H1 (cell line): ENCODE data around the gene POLR1G. TPM values are rescaled to one million over a fixed set of nuclear protein-coding genes. Genes with fewer than 3 reads are reported as not detected.

Experiments used
- CTCF ChIA-PET: fragments of 300-600 bp; sonication (Branson Sonifier 250); formaldehyde crosslinking; loops from one replicate; lab custom pipeline; 2021; ENCODE audit not compliant: partially characterized antibody; lab: Charles Lee
- POLR2A ChIA-PET: fragments of 300-600 bp; sonication (Branson Sonifier 250); formaldehyde crosslinking; loops from one replicate; lab custom pipeline; 2021; ENCODE audit warnings: inconsistent platforms; ENCODE audit not compliant: partially characterized antibody; lab: Charles Lee
- DNase-seq, 2 experiments: peaks; one replicate each; pipeline versions ENCODE4 v3.0.0 to v3.0.0-alpha.2; 2010 to 2022; ENCODE audit warnings: low spot score in 2 of 2, low read depth in 1 of 2, mixed read lengths in 1 of 2
- FAIRE-seq: peaks from 2 replicates; lab custom pipeline; 2011; peaks lifted over from hg19 to GRCh38; lab: Jason Lieb, UNC
- H2AFZ ChIP-seq: 2 replicates; pipeline ENCODE4 v1.8.1; 2012; ENCODE audit warnings: low read length, inconsistent platforms
- H2AK5ac ChIP-seq: 2 replicates; pipeline ENCODE4 v1.6.1; 2013; ENCODE audit warnings: low read depth, low read length
- H2BK120ac ChIP-seq: replicated peaks from 2 replicates; pipeline ENCODE3; 2013; ENCODE audit warnings: low read depth, low read length, inconsistent platforms
- H2BK12ac ChIP-seq: 2 replicates; pipeline ENCODE4 v1.6.1; 2013; ENCODE audit warnings: low read depth, low read length
- H2BK15ac ChIP-seq: 2 replicates; pipeline ENCODE4 v1.6.1; 2013; ENCODE audit warnings: low read length
- H2BK20ac ChIP-seq: 2 replicates; pipeline ENCODE4 v1.6.1; 2013; ENCODE audit warnings: low read length
- H2BK5ac ChIP-seq: 2 replicates; pipeline ENCODE4 v1.6.1; 2013; ENCODE audit warnings: low read depth, low read length
- H3K14ac ChIP-seq: 2 replicates; pipeline ENCODE4 v1.6.1; 2013; ENCODE audit warnings: inconsistent platforms; ENCODE audit not compliant: insufficient read length
- H3K18ac ChIP-seq: 2 replicates; pipeline ENCODE4 v1.6.1; 2013; ENCODE audit warnings: low read length; ENCODE audit errors: extremely low read depth
- H3K23ac ChIP-seq: 2 replicates; pipeline ENCODE4 v1.6.1; 2013; ENCODE audit warnings: inconsistent platforms; ENCODE audit not compliant: insufficient read length
- H3K23me2 ChIP-seq: 2 replicates; pipeline ENCODE4 v1.6.1; 2013; ENCODE audit warnings: low read depth, low read length
- H3K27ac ChIP-seq: 2 replicates; pipeline ENCODE4 v1.6.1; 2011; ENCODE audit warnings: low read depth, low read length, inconsistent platforms
- H3K27me3 ChIP-seq, 4 experiments: replicated peaks in 1 of 4; 1 replicate in 1 of 4; 2 replicates in 3 of 4; pipeline versions ENCODE4 v1.6.1 to v1.8.1; 2011 to 2013; ENCODE audit warnings: low read length in 3 of 4, mild to moderate bottlenecking in 3 of 4, inconsistent platforms in 2 of 4, mixed read lengths in 2 of 4, moderate library complexity in 1 of 4; ENCODE audit not compliant: control insufficient read depth in 3 of 4, insufficient read depth in 3 of 4; ENCODE audit errors: extremely low read depth in 1 of 4
- H3K36me3 ChIP-seq, 4 experiments: 2 replicates each; pipeline versions ENCODE4 v1.6.1 to v1.8.1; 2011 to 2013; ENCODE audit warnings: mild to moderate bottlenecking in 4 of 4, low read length in 3 of 4, moderate library complexity in 2 of 4, control low read depth in 1 of 4, inconsistent platforms in 1 of 4; ENCODE audit not compliant: insufficient read depth in 4 of 4, control insufficient read depth in 2 of 4
- H3K4ac ChIP-seq: replicated peaks from 2 replicates; pipeline ENCODE3; 2013; ENCODE audit warnings: low read length, low read depth, mixed read lengths, inconsistent platforms; ENCODE audit not compliant: insufficient read length
- H3K4me1 ChIP-seq, 4 experiments: replicated peaks in 1 of 4; 1 replicate in 1 of 4; 2 replicates in 3 of 4; pipeline versions ENCODE4 v1.6.1 to v1.8.1; 2011 to 2013; ENCODE audit warnings: low read length in 3 of 4, inconsistent platforms in 2 of 4, mixed read lengths in 1 of 4; ENCODE audit not compliant: insufficient read depth in 4 of 4, control insufficient read depth in 3 of 4
- H3K4me2 ChIP-seq, 2 experiments: 2 replicates each; pipeline versions ENCODE4 v1.6.1 to v1.8.1; 2011 to 2013; ENCODE audit warnings: low read depth in 2 of 2, low read length in 2 of 2, control low read depth in 1 of 2, inconsistent platforms in 1 of 2, mild to moderate bottlenecking in 1 of 2; ENCODE audit not compliant: insufficient read depth in 1 of 2
- H3K4me3 ChIP-seq, 4 experiments: fragments of 200-600, 300-600 bp in 1 of 4; sonication (generic), shearing (Covaris generic), sonication (Bioruptor Twin) in 1 of 4; 2 replicates each; pipeline versions ENCODE4 v1.5.1 to v1.8.1; 2011 to 2016; ENCODE audit warnings: low read length in 4 of 4, low read depth in 3 of 4, control low read depth in 2 of 4, inconsistent platforms in 2 of 4, mild to moderate bottlenecking in 2 of 4, mixed read lengths in 1 of 4, moderate library complexity in 1 of 4; ENCODE audit not compliant: insufficient read depth in 2 of 4; ENCODE audit errors: extremely low read depth in 1 of 4
- H3K56ac ChIP-seq: replicated peaks from 2 replicates; pipeline ENCODE3; 2013; ENCODE audit warnings: low read depth, mild to moderate bottlenecking, mixed read lengths, low read length, inconsistent platforms; ENCODE audit not compliant: insufficient read length
- H3K79me1 ChIP-seq: 2 replicates; pipeline ENCODE4 v1.6.1; 2013; ENCODE audit warnings: low read depth, low read length, control low read depth
- H3K79me2 ChIP-seq, 2 experiments: 2 replicates each; pipeline versions ENCODE4 v1.6.1 to v1.8.1; 2012 to 2013; ENCODE audit warnings: low read length in 2 of 2, mild to moderate bottlenecking in 2 of 2, inconsistent platforms in 1 of 2; ENCODE audit not compliant: insufficient read depth in 2 of 2, control insufficient read depth in 1 of 2
- H3K9ac ChIP-seq, 4 experiments: replicated peaks in 1 of 4; 1 replicate in 1 of 4; 2 replicates in 3 of 4; pipeline versions ENCODE4 v1.6.1 to v1.8.1; 2011 to 2013; ENCODE audit warnings: low read depth in 3 of 4, low read length in 3 of 4, control low read depth in 2 of 4, mild to moderate bottlenecking in 2 of 4, moderate library complexity in 2 of 4, inconsistent platforms in 1 of 4; ENCODE audit errors: extremely low read depth in 1 of 4
- H3K9me3 ChIP-seq, 2 experiments: 2 replicates each; pipeline versions ENCODE4 v1.6.1 to v1.8.1; 2012 to 2013; ENCODE audit warnings: mild to moderate bottlenecking in 2 of 2, moderate library complexity in 2 of 2, control low read depth in 1 of 2, inconsistent platforms in 1 of 2, low read depth in 1 of 2, low read length in 1 of 2, mixed read lengths in 1 of 2; ENCODE audit not compliant: insufficient read depth in 2 of 2
- H4K20me1 ChIP-seq, 2 experiments: replicated peaks in 1 of 2; 2 replicates each; pipeline versions ENCODE3 to v1.8.1; 2011 to 2013; ENCODE audit warnings: inconsistent platforms in 2 of 2, low read length in 2 of 2, mild to moderate bottlenecking in 1 of 2; ENCODE audit not compliant: insufficient read depth in 2 of 2, control insufficient read depth in 1 of 2
- H4K5ac ChIP-seq: 2 replicates; pipeline ENCODE4 v1.6.1; 2013; ENCODE audit warnings: low read length, low read depth, mixed read lengths, inconsistent platforms; ENCODE audit not compliant: insufficient read length
- H4K8ac ChIP-seq: 2 replicates; pipeline ENCODE4 v1.8.0; 2013; ENCODE audit warnings: mild to moderate bottlenecking, moderate library complexity, low read length, inconsistent platforms; ENCODE audit not compliant: insufficient read depth; ENCODE audit errors: extremely low read depth
- H4K91ac ChIP-seq: replicated peaks from 2 replicates; pipeline ENCODE3; 2013; ENCODE audit warnings: low read length, mixed read lengths, inconsistent platforms; ENCODE audit not compliant: insufficient read length
- ATF3 ChIP-seq: IDR thresholded peaks from 2 replicates; pipeline ENCODE4 v1.6.1; 2011; ENCODE audit warnings: low read depth, mild to moderate bottlenecking, low read length; ENCODE audit not compliant: insufficient read depth
- BACH1 ChIP-seq: IDR thresholded peaks from 2 replicates; pipeline ENCODE4 v1.6.1; 2012; ENCODE audit warnings: low read length, improper control_type of control experiment
- CREB1 ChIP-seq: IDR thresholded peaks from 2 replicates; pipeline ENCODE4 v1.6.1; 2012; ENCODE audit warnings: inconsistent platforms
- EGR1 ChIP-seq: IDR thresholded peaks from 2 replicates; pipeline ENCODE4 v1.6.1; 2011; ENCODE audit warnings: low read depth, low read length, borderline replicate concordance
- JUND ChIP-seq: IDR thresholded peaks from 2 replicates; pipeline ENCODE4 v1.6.1; 2011; ENCODE audit warnings: mild to moderate bottlenecking, improper control_type of control experiment, low read length
- SP1 ChIP-seq: IDR thresholded peaks from 2 replicates; pipeline ENCODE4 v1.6.1; 2011; ENCODE audit warnings: low read depth, low read length
- WGBS, 2 experiments: shearing (Covaris generic) in 1 of 2; methylation state at CpG; one replicate each; pipeline versions ENCODE4 v1.1.6 to v1.1.7; 2013 to 2015; ENCODE audit warnings: low lambda C conversion rate in 2 of 2, mixed read lengths in 2 of 2, inconsistent platforms in 1 of 2, low coverage in 1 of 2, missing lambda C conversion rate in 1 of 2; ENCODE audit not compliant: insufficient replicate concordance in 2 of 2, insufficient coverage in 1 of 2, insufficient read length in 1 of 2; ENCODE audit errors: extremely low coverage in 1 of 2, missing lambda C conversion rate in 1 of 2; 5-methylcytosine and 5-hydroxymethylcytosine counted together
- polyA plus RNA-seq, 7 experiments: library from polyadenylated mRNA; depleted of rRNA in 3 of 7; stranded (reverse) in 5 of 7; unstranded in 2 of 7; fragments of >200 nt in 5 of 7; fragments of 200-250 nt in 2 of 7; gene quantifications; 1 replicate in 5 of 7; 2 replicates in 1 of 7; 4 replicates in 1 of 7; pipeline versions ENCODE4 v1.2.1 to v1.2.3, GENCODE V29; 2011 to 2013; ENCODE audit warnings: missing spikeins in 2 of 7, mixed read lengths in 2 of 7
- total RNA-seq: library from RNA; stranded (reverse); fragmentation: NEBNext Ultra II Directional; extraction: Animal tissue kit (Norgen Biotek cat#: 25700); gene quantifications from 2 replicates; pipeline ENCODE4 v1.2.1, GENCODE V29; 2021

Gene POLR1G
- total and polyA plus RNA-seq, 2 of the 8 experiments (the other 6 are each of a cell fraction or from before 2014, with no cell fraction given), result 16.8 to 34.8 TPM

GRCh38 chr19:45424191-45425058 is 18.0 kb downstream of the POLR1G start:
- Histone ChIP-seq H3K4ac (peak overlapping the region; percentile 95), H3K27me3 (no peaks in the 10 kb centered on the region), H3K4me3 (peak overlapping the region; percentile 52 to 67 (median 64)), H3K14ac (no peak overlapping the region), H2BK5ac (peak overlapping the region; percentile 92), H3K27ac (peak overlapping the region; percentile 76), H2BK15ac (peak overlapping the region; percentile 97; the same call in 1 of the 2 replicates), H4K20me1 (peaks cover 0 to 6% of the 10 kb centered on the region in 2 experiments), H3K4me1 (peaks cover 0 to 11% (median 6%) of the 10 kb centered on the region in 4 experiments; a peak in 6 of 7 replicates), H3K56ac (peak overlapping the region; percentile 84), H3K23me2 (peaks cover 13% of the 10 kb centered on the region), H3K4me2 (peak overlapping the region; percentile 77 to 95), H3K9me3 (no peaks in the 10 kb centered on the region), H2BK20ac (no peak overlapping the region), H3K18ac (peak overlapping the region; percentile 96), H3K79me1 (peaks cover 2% of the 10 kb centered on the region; the same call in 1 of the 2 replicates), H3K9ac (peak overlapping the region in 3 of 4 experiments; percentile 15 to 77 (median 52); a peak in 6 of 7 replicates), H2BK12ac (peak overlapping the region; percentile 96), H4K5ac (peak overlapping the region; percentile 89), H2AFZ (peak overlapping the region; percentile 20; the same call in 1 of the 2 replicates), H4K8ac (peak overlapping the region; percentile 40; the same call in 1 of the 2 replicates), H3K23ac (no peak overlapping the region), H4K91ac (peak overlapping the region; percentile 93), H2AK5ac (0 out of 2 replicates have a peak overlapping the region, but pooled peaks have one; percentile 32), H2BK120ac (no peak overlapping the region), H3K79me2 (peaks cover 0 to 9% of the 10 kb centered on the region in 2 experiments; a peak in 1 of 4 replicates), H3K36me3 (peaks cover 0 to 8% (median 2%) of the 10 kb centered on the region in 4 experiments; a peak in 4 of 8 replicates)
- TF ChIP-seq SP1, result peak; percentile 21; the same call in 1 of the 2 replicates
- peak; percentile 63 for TF ChIP-seq JUND
- TF ChIP-seq BACH1, result 0 out of 2 replicates have a peak, but pooled peaks have one; percentile 44
- TF ChIP-seq ATF3, result no peak
- TF ChIP-seq CREB1, result no peak
- 0 out of 2 replicates have a peak, but pooled peaks have one; percentile 36 for TF ChIP-seq EGR1
- FAIRE-seq (no peak), DNase-seq (peak in 1 of 2 experiments; percentile 76)
- 10% methylated on average over 19 of the region's 24 CpGs; no CpG with 5 or more reads in 1 of the 2 experiments for WGBS, 2 experiments
- ChIA-PET CTCF (interaction anchor here (0.9 to 21.2 kb wide), 6 partner anchors 8 to 50 kb away, joined by 3 to 760 read pairs (median 3); partner anchors contain the start of genes FOSB and PPP1R13L), POLR2A (interaction anchor here (0.6 to 2.7 kb wide), 11 partner anchors 8 to 1059 kb away, joined by 3 to 19 read pairs (median 3); partner anchors contain the start of gene PPP1R13L)
